Astrocyte (in vitro differentiated cells and primary cell): ENCODE data around the gene CCDC57. TPM values are rescaled to one million over a fixed set of nuclear protein-coding genes. Genes with fewer than 3 reads are reported as not detected.

Source experiments
- DNase-seq: peaks from one replicate; pipeline ENCODE4 v3.0.0-alpha.2; 2010; ENCODE audit warnings: low read depth
- FAIRE-seq: peaks from 2 replicates; lab custom pipeline; 2011; peaks lifted over from hg19 to GRCh38; lab: Jason Lieb, UNC
- H2AFZ ChIP-seq: 2 replicates; pipeline ENCODE4 v1.6.0; 2012; ENCODE audit warnings: low read depth, low read length, inconsistent platforms
- H3K27ac ChIP-seq: 2 replicates; pipeline ENCODE4 v1.5.1; 2011; ENCODE audit warnings: low read depth, low read length, inconsistent platforms
- H3K27me3 ChIP-seq: 2 replicates; pipeline ENCODE4 v1.6.0; 2011; ENCODE audit warnings: low read length, inconsistent platforms; ENCODE audit not compliant: insufficient read depth
- H3K36me3 ChIP-seq: 2 replicates; pipeline ENCODE4 v1.5.1; 2011; ENCODE audit warnings: low read length, inconsistent platforms; ENCODE audit not compliant: insufficient read depth
- H3K4me1 ChIP-seq: 2 replicates; pipeline ENCODE4 v1.5.1; 2011; ENCODE audit warnings: low read length, inconsistent platforms; ENCODE audit not compliant: insufficient read depth
- H3K4me2 ChIP-seq: 2 replicates; pipeline ENCODE4 v1.6.0; 2012; ENCODE audit warnings: low read length, inconsistent platforms
- H3K4me3 ChIP-seq: 2 replicates; pipeline ENCODE4 v1.5.1; 2011; ENCODE audit warnings: low read depth, mild to moderate bottlenecking, low read length, inconsistent platforms; ENCODE audit not compliant: insufficient read depth
- H3K79me2 ChIP-seq: 2 replicates; pipeline ENCODE4 v1.6.0; 2012; ENCODE audit warnings: mild to moderate bottlenecking, low read length, inconsistent platforms; ENCODE audit not compliant: insufficient read depth
- H3K9ac ChIP-seq: 2 replicates; pipeline ENCODE4 v1.6.0; 2012; ENCODE audit warnings: mild to moderate bottlenecking, low read length, inconsistent platforms
- H3K9me3 ChIP-seq: 2 replicates; pipeline ENCODE4 v1.5.1; 2012; ENCODE audit warnings: low read depth, mild to moderate bottlenecking, low read length, inconsistent platforms; ENCODE audit not compliant: insufficient read depth
- H4K20me1 ChIP-seq: 2 replicates; pipeline ENCODE4 v1.6.0; 2012; ENCODE audit warnings: low read length, inconsistent platforms; ENCODE audit not compliant: insufficient read depth
- H3K27ac Mint-ChIP-seq: one replicate; pipeline ENCODE4 v1.8.0; 2021; ENCODE audit warnings: mild to moderate bottlenecking, mixed read lengths; ENCODE audit not compliant: unreplicated experiment
- H3K27me3 Mint-ChIP-seq: one replicate; pipeline ENCODE4 v1.8.0; 2021; ENCODE audit warnings: low read depth, mixed read lengths; ENCODE audit not compliant: unreplicated experiment
- H3K36me3 Mint-ChIP-seq: one replicate; pipeline ENCODE4 v1.8.0; 2021; ENCODE audit warnings: low read depth, mixed read lengths; ENCODE audit not compliant: unreplicated experiment
- H3K4me1 Mint-ChIP-seq: one replicate; pipeline ENCODE4 v1.8.0; 2021; ENCODE audit warnings: low read depth, mixed read lengths; ENCODE audit not compliant: unreplicated experiment
- H3K4me3 Mint-ChIP-seq: one replicate; pipeline ENCODE4 v1.8.0; 2021; ENCODE audit warnings: mild to moderate bottlenecking, moderate library complexity, mixed read lengths; ENCODE audit not compliant: unreplicated experiment
- H3K9me3 Mint-ChIP-seq: one replicate; pipeline ENCODE4 v1.8.0; 2021; ENCODE audit warnings: mild to moderate bottlenecking, mixed read lengths; ENCODE audit not compliant: unreplicated experiment
- CTCF ChIP-seq: IDR thresholded peaks from 2 replicates; pipeline ENCODE4 v1.5.1; 2011; ENCODE audit warnings: low read depth, mild to moderate bottlenecking, inconsistent platforms, low read length, moderate library complexity; ENCODE audit not compliant: insufficient read depth
- EZH2 ChIP-seq: IDR thresholded peaks from 2 replicates; pipeline ENCODE4 v1.6.1; 2012; ENCODE audit warnings: mild to moderate bottlenecking, low read length, inconsistent platforms; ENCODE audit not compliant: insufficient read depth
- total RNA-seq: library from RNA; stranded (reverse); gene quantifications from 2 replicates; pipeline ENCODE4 v1.2.1, GENCODE V29; 2021

The CCDC57 gene
- total RNA-seq, 1 donor from 2014 or later, result 20.4 TPM

GRCh38 chr17:82097184-82097918 is 115.3 kb downstream of the CCDC57 start:
- peak; percentile 30 for DNase-seq
- H3K4me1 Mint-ChIP-seq, result peaks cover 6% of the 10 kb centered on the region
- no peak overlapping the region for H3K27ac Mint-ChIP-seq
- Histone ChIP-seq H3K27ac (peak overlapping the region; percentile 68), H3K4me2 (peak overlapping the region; percentile 99), H2AFZ (no peak overlapping the region), H3K9me3 (no peaks in the 10 kb centered on the region), H3K79me2 (peaks cover 49% of the 10 kb centered on the region), H3K4me3 (peak overlapping the region; percentile 70), H3K27me3 (no peaks in the 10 kb centered on the region), H3K36me3 (peaks cover 4% of the 10 kb centered on the region), H3K4me1 (peaks cover 28% of the 10 kb centered on the region), H3K9ac (peak overlapping the region; percentile 88), H4K20me1 (peaks cover 38% of the 10 kb centered on the region)
- H3K4me3 Mint-ChIP-seq, result peak overlapping the region; percentile 77
- H3K9me3 Mint-ChIP-seq, result no peaks in the 10 kb centered on the region
- no peak for TF ChIP-seq EZH2
- TF ChIP-seq CTCF, result no peak
- H3K27me3 Mint-ChIP-seq, result no peaks in the 10 kb centered on the region
- FAIRE-seq, result no peak
- no peaks in the 10 kb centered on the region for H3K36me3 Mint-ChIP-seq

GRCh38 chr17:82096709-82097183 is 115.9 kb downstream of the CCDC57 start:
- peak overlapping the region; percentile 99 for H3K4me2 ChIP-seq
- Mint-ChIP-seq H3K4me3 (peak overlapping the region; percentile 77), H3K27me3 (no peaks in the 10 kb centered on the region), H3K4me1 (peaks cover 6% of the 10 kb centered on the region), H3K9me3 (no peaks in the 10 kb centered on the region), H3K27ac (no peak overlapping the region), H3K36me3 (no peaks in the 10 kb centered on the region)
- H3K36me3 ChIP-seq, result peaks cover 4% of the 10 kb centered on the region
- no peaks in the 10 kb centered on the region for H3K27me3 ChIP-seq
- peaks cover 43% of the 10 kb centered on the region for H4K20me1 ChIP-seq
- H2AFZ ChIP-seq, result no peak overlapping the region
- H3K4me1 ChIP-seq, result peaks cover 28% of the 10 kb centered on the region
- H3K27ac ChIP-seq, result peak overlapping the region; percentile 68
- TF ChIP-seq CTCF (no peak), EZH2 (no peak)
- peak overlapping the region; percentile 70 for H3K4me3 ChIP-seq
- DNase-seq, result no peak
- H3K9me3 ChIP-seq, result no peaks in the 10 kb centered on the region
- H3K79me2 ChIP-seq, result peaks cover 52% of the 10 kb centered on the region
- FAIRE-seq, result no peak
- peak overlapping the region; percentile 88 for H3K9ac ChIP-seq
